Non-pigmented ciliary epithelial cell (primary cell): ENCODE data around the gene DENND5B.
"Not testable (repeated sequence)": the region's sequence is repeated elsewhere in the genome, so short reads cannot be mapped to it uniquely, and the experiment has no call there.

Experiments used
- DNase-seq: peaks from one replicate; pipeline ENCODE4 v3.0.0-alpha.2; 2010; ENCODE audit warnings: low read depth

The DENND5B gene

GRCh38 chr12:31557707-31558106 lies 33.2 kb downstream of the DENND5B start:
- DNase-seq = no peak

GRCh38 chr12:31555466-31555865 lies 35.5 kb downstream of the DENND5B start:
- DNase-seq = not testable (repeated sequence)

- not testable (repeated sequence) for DNase-seq
These were observed 40.3 kb downstream of the DENND5B start for GRCh38 chr12:31550590-31550989.

- DNase-seq = no peak
These were observed 54.3 kb downstream of the DENND5B start for GRCh38 chr12:31536672-31537071.

- no peak for DNase-seq
These were observed 57.5 kb downstream of the DENND5B start for GRCh38 chr12:31533470-31533869.

- no peak for DNase-seq
These were observed 59.0 kb downstream of the DENND5B start for GRCh38 chr12:31531893-31532292.

GRCh38 chr12:31528095-31528494 lies 62.8 kb downstream of the DENND5B start:
- DNase-seq = no peak

- DNase-seq = no peak
These were observed 63.9 kb downstream of the DENND5B start for GRCh38 chr12:31527083-31527482.

- DNase-seq = no peak
These were observed 64.8 kb downstream of the DENND5B start for GRCh38 chr12:31526158-31526546.

- no peak for DNase-seq
These were observed 65.3 kb downstream of the DENND5B start for GRCh38 chr12:31525496-31526157.

- no peak for DNase-seq
These were observed 66.0 kb downstream of the DENND5B start for GRCh38 chr12:31524791-31525495.

GRCh38 chr12:31523306-31523705 lies 67.6 kb downstream of the DENND5B start:
- DNase-seq = no peak

- DNase-seq = no peak
These were observed 68.3 kb downstream of the DENND5B start for GRCh38 chr12:31522607-31523006.

GRCh38 chr12:31521964-31522363 lies 69.0 kb downstream of the DENND5B start:
- DNase-seq = no peak

GRCh38 chr12:31519511-31519910 lies 71.4 kb downstream of the DENND5B start:
- DNase-seq = no peak

GRCh38 chr12:31518680-31519227 lies 72.2 kb downstream of the DENND5B start:
- peak; percentile 99 for DNase-seq

GRCh38 chr12:31517994-31518393 lies 72.9 kb downstream of the DENND5B start:
- no peak for DNase-seq

GRCh38 chr12:31516702-31517101 lies 74.2 kb downstream of the DENND5B start:
- DNase-seq = no peak

- no peak for DNase-seq
These were observed 76.0 kb downstream of the DENND5B start for GRCh38 chr12:31514912-31515311.

- no peak for DNase-seq
These were observed 80.9 kb downstream of the DENND5B start for GRCh38 chr12:31510034-31510433.

GRCh38 chr12:31508436-31509150 lies 82.3 kb downstream of the DENND5B start:
- DNase-seq = no peak

GRCh38 chr12:31507966-31508365 lies 83.0 kb downstream of the DENND5B start:
- DNase-seq = no peak
